Aorta (tissue), 5 donors: ENCODE results near the gene CDADC1. TPM values are rescaled to one million over a fixed set of nuclear protein-coding genes. Genes with fewer than 3 reads are reported as not detected.
"Not testable (repeated sequence)": the region's sequence is repeated elsewhere in the genome, so short reads cannot be mapped to it uniquely, and the experiment has no call there.

Experiments used
- ATAC-seq: fragments of 200-7000 bp; cut with Tn5 transposase; one replicate; pipeline ENCODE4 v1.9.1; 2022; ENCODE audit warnings: moderate library complexity; ENCODE audit not compliant: low FRiP score
- DNase-seq, 2 donors: peaks; one replicate each; pipeline ENCODE4 v3.0.0-alpha.2; 2020
- H3K27ac ChIP-seq, 2 donors: one replicate each; pipeline ENCODE4 v1.5.1; 2013; ENCODE audit warnings: low read length in 2 of 2, mild to moderate bottlenecking in 2 of 2, moderate library complexity in 2 of 2, control low read depth in 1 of 2, inconsistent platforms in 1 of 2, low read depth in 1 of 2
- H3K27me3 ChIP-seq, 2 donors: one replicate each; pipeline ENCODE4 v1.6.1; 2013; ENCODE audit warnings: control low read depth in 1 of 2, low read length in 1 of 2, mild to moderate bottlenecking in 1 of 2, moderate library complexity in 1 of 2; ENCODE audit not compliant: insufficient read depth in 2 of 2, control insufficient read depth in 1 of 2
- H3K36me3 ChIP-seq, 2 donors: one replicate each; pipeline ENCODE4 v1.6.1; 2013; ENCODE audit warnings: control low read depth in 1 of 2, low read length in 1 of 2, mild to moderate bottlenecking in 1 of 2; ENCODE audit not compliant: insufficient read depth in 2 of 2, control insufficient read depth in 1 of 2
- H3K4me1 ChIP-seq, 2 donors: one replicate each; pipeline ENCODE4 v1.6.1; 2013; ENCODE audit warnings: low read length in 2 of 2, control low read depth in 1 of 2, mild to moderate bottlenecking in 1 of 2, moderate library complexity in 1 of 2; ENCODE audit not compliant: insufficient read depth in 2 of 2, control insufficient read depth in 1 of 2
- H3K4me3 ChIP-seq, 2 donors: one replicate each; pipeline ENCODE4 v1.5.1; 2013; ENCODE audit warnings: low read length in 2 of 2, control low read depth in 1 of 2, mild to moderate bottlenecking in 1 of 2
- H3K9me3 ChIP-seq: one replicate; pipeline ENCODE4 v1.6.1; 2013; ENCODE audit warnings: mild to moderate bottlenecking, low read length; ENCODE audit not compliant: control insufficient read depth
- WGBS, 2 donors: extraction: QIAGEN DNeasy Blood & Tissue Kit; methylation state at CpG; one replicate each; pipeline ENCODE4 v1.1.7; 2013; 5-methylcytosine and 5-hydroxymethylcytosine counted together
- intact Hi-C, 2 donors: fragments of 100-400 bp; cut with DNase I; formaldehyde crosslinking; loops; one replicate each; pipeline versions ENCODE4 v1.14.2 to v1.15.0; 2022
- polyA plus RNA-seq, 2 donors: library from polyadenylated mRNA; stranded (reverse); fragments of 200-250 nt; gene quantifications; one replicate each; pipeline ENCODE4 v1.2.3, GENCODE V29; 2013
- total RNA-seq, 2 donors: library from RNA; stranded (reverse); fragmentation: NEBNext Ultra II Directional; extraction: Animal tissue kit (Norgen Biotek cat#: 25700); gene quantifications; one replicate each; pipeline ENCODE4 v1.2.1, GENCODE V29; 2021
- donor health status: healthy with polysubstance abuse.
- donor health status: Bipolar disorder and iron deficiency.
- donor health status: DM: no; HTN: no; CAD: no.
- donor health status: DM: no; HTN: no; CAD: no.
- donor health status: DM: yes; HTN: yes; CAD: no.

Gene CDADC1
- total and polyA plus RNA-seq, 4 donors = 8.7 to 23.0 (median 11.9) TPM

DNA sequence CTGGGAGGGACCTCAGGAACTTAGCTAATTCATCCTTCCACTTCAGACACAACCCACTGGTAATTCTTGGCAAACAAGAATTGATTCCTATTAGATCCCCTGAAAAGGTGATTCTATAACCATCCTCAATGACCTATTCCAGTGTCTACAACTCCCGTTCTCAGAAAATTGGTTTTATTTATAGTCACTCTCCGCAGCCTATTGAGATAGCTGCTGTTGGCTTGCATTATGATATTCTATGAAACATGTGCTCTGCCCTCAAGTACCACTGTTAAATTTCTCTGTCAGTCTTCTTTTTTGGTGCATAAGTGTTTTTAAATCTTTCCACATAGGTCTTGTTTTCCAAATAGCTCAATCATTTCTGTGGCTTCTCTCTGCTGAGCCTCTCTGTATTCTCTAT lies 75.0 kb downstream of the CDADC1 start:
- H3K9me3 ChIP-seq = no peaks in the 10 kb centered on the region
- no peaks in the 10 kb centered on the region for H3K4me1 ChIP-seq
- no peaks in the 10 kb centered on the region for H3K36me3 ChIP-seq
- H3K27me3 ChIP-seq = no peaks in the 10 kb centered on the region
- no peak overlapping the region for H3K27ac ChIP-seq
- DNase-seq (no peak), ATAC-seq (no peak)
- 92 to 94% methylated on average over 2 of the region's 2 CpGs for WGBS, 2 donors
- intact Hi-C loops = loop anchor here in 1 of 2 donors (5.0 kb wide), 1 partner anchor 45 kb away; no protein-coding TSS in a partner anchor
- no peak overlapping the region for H3K4me3 ChIP-seq

DNA sequence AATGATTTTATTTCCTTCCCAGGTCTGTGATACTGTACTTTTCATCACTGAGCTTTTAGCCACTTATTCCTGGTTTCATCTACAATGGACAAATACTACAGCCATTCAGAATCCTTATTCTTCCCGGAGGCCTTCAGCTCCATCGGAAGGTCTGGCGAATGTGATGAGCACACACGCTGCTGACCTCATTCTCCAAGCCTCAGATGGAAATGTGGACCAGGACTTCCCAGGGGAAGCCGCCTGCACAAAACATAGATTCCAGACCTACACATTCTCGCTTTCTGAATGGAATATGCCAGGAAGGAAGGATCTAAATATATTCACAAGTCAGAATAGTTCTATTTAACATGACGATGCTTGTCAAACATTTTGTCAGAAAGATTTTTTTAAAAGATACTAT lies 75.6 kb downstream of the CDADC1 start:
- ATAC-seq (no peak), DNase-seq (no peak)
- no peaks in the 10 kb centered on the region for H3K27me3 ChIP-seq
- H3K27ac ChIP-seq = no peak overlapping the region
- H3K9me3 ChIP-seq = no peaks in the 10 kb centered on the region
- intact Hi-C loops = loop anchor here in 1 of 2 donors (5.0 kb wide), 1 partner anchor 44 kb away; no protein-coding TSS in a partner anchor
- WGBS, 2 donors = 91 to 92% methylated on average over 7 of the region's 7 CpGs
- no peaks in the 10 kb centered on the region for H3K36me3 ChIP-seq
- H3K4me3 ChIP-seq = no peak overlapping the region
- no peaks in the 10 kb centered on the region for H3K4me1 ChIP-seq

DNA sequence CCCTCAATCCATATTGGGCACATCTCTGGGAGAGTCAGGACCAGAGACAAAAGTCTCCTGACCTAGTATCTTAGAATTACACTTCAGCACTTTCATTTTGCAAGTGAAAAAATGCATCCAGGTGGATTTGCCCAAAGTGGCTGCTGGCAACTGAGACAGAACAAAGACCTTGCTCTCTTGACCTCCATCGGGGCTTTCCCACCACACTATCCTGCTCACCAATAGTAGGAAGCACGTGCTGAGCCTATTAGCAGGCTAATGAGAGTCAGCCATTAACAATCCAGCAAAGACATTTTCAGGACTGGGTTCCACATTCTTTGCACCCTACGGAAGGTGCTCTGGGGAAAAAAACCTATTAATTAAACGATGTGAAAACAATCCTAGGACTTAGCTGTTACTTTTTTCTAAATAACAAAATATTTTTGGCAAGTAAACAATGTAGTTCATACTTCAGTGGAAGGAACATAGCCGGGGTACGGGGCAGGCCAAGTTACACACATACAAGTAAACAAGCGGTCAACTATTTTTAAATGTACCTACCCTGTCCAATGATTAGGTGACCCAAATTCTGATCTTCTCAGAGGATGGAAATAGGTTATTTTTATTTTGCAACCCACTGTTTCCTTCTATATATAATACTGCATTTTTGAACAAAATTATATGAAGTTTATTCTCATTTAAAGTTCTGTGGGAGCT lies 78.6 kb downstream of the CDADC1 start:
- Histone ChIP-seq H3K4me3 (no peak overlapping the region), H3K4me1 (no peaks in the 10 kb centered on the region), H3K27ac (peak overlapping the region; percentile 67 to 98), H3K27me3 (no peaks in the 10 kb centered on the region), H3K36me3 (no peaks in the 10 kb centered on the region), H3K9me3 (no peaks in the 10 kb centered on the region)
- intact Hi-C loops = no loop called here
- WGBS, 2 donors = 43 to 59% methylated on average over 7 of the region's 7 CpGs
- ATAC-seq (no peak), DNase-seq (no peak)

DNA sequence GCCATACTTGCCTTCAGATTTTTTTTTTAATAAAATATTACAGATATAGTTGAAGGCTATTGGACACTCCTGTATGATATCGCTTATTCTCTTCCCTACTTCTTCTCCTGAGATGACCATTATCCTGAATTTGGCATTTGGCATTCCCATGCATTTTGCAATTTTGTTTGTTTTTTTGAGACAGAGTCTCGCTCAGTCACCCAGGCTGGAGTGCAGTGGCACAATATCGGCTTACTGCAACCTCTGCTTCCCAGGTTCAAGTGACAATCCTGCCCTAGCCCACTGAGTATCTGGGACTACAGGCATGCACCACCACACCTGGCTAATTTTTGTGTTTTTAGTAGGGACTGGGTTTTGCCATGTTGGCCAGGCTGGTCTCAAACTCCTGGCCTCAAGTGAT lies 79.4 kb downstream of the CDADC1 start:
- H3K9me3 ChIP-seq, intact Hi-C loops, DNase-seq, H3K27me3 ChIP-seq, ATAC-seq, H3K36me3 ChIP-seq, H3K4me1 ChIP-seq, H3K4me3 ChIP-seq: not testable (repeated sequence)
- 97 to 99% methylated on average over 3 of the region's 3 CpGs for WGBS, 2 donors
- H3K27ac ChIP-seq = peak overlapping the region in 1 of 2 donors; percentile 75

DNA sequence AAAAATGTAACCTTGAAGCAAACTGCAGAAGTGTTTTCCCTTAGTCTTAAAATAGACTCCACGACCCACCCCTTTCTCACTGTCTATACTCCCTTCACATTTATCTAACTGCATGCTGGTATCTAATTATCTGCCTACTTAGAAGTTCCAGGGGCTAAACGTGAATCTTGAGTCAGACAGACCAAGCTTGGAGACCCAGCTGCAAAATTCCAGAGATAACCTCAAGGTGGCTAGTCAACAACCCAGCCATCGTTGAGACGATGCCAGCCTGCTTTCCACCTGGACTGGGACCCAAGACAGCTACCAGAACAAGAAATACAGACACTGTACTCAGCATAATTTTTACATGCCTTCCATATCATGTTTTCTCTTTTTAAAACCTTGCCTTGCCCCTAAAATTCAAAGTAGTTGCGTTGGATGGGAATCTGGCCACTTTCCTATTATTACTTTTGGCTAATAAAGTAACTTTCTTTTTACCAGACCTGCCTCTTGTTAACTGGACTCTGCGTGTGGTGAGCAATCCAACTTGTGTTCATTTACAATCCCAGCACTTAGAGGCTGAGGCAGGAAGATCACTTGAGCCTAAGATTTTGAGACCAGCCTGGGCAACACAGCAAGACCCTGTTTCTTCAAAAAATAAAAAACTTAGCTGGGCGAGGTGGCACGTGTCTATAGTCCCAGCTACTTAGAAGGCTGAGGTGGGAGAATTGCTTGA lies 82.3 kb downstream of the CDADC1 start:
- Histone ChIP-seq H3K27ac (peak overlapping the region in 1 of 2 donors; percentile 40), H3K4me1 (no peaks in the 10 kb centered on the region), H3K4me3 (no peak overlapping the region), H3K27me3 (no peaks in the 10 kb centered on the region), H3K36me3 (no peaks in the 10 kb centered on the region), H3K9me3 (no peaks in the 10 kb centered on the region)
- intact Hi-C loops = loop anchor here in 1 of 2 donors (2.0 kb wide), 1 partner anchor 61 kb away; no protein-coding TSS in a partner anchor
- 33% methylated on average over 8 of the region's 8 CpGs for WGBS, 2 donors
- ATAC-seq (no peak), DNase-seq (no peak)

DNA sequence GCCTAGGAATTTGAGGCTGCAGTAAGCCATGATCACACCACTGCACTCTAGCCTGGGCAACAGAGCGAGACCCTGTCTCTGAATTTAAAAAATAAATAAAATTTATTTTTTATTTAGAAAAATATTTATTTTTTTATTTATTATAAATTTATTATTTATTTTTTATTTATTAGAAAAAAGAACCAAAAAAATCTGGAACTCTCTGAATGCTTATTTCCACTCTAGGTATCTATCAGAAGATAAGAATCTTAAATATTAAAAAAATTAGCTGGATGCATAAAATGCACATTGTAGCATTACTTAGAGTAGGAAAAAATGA lies 82.8 kb downstream of the CDADC1 start:
- Histone ChIP-seq H3K27ac (peak overlapping the region in 1 of 2 donors; percentile 40), H3K4me1 (no peaks in the 10 kb centered on the region), H3K36me3 (no peaks in the 10 kb centered on the region), H3K9me3 (no peaks in the 10 kb centered on the region), H3K4me3 (no peak overlapping the region), H3K27me3 (no peaks in the 10 kb centered on the region)
- intact Hi-C loops = no loop called here
- 96 to 100% methylated on average over 1 of the region's 1 CpG for WGBS, 2 donors
- ATAC-seq (no peak), DNase-seq (no peak)

DNA sequence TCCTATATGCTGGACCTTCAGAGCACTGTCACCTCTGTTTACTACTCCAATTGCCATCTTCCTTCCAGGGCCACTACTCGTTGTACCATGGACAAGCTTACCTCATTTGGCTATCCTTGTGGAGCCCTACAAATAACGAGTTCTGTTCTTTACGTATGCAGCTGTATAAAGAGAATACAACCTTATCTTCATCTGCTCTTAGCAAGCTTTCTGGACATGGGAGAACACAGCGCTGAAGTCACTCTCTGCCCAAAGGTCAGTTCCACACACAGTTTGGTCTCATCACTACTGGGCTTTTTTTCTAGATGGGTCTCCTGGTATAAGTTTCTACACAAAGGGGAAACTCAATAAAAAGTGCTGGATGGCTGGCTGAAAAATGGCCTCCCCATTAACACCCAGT lies 88.9 kb downstream of the CDADC1 start:
- Histone ChIP-seq H3K27ac (no peak overlapping the region), H3K9me3 (no peaks in the 10 kb centered on the region), H3K4me1 (no peaks in the 10 kb centered on the region), H3K27me3 (no peaks in the 10 kb centered on the region), H3K4me3 (no peak overlapping the region), H3K36me3 (peaks cover 0 to 2% of the 10 kb centered on the region in 2 donors)
- 95% methylated on average over 4 of the region's 4 CpGs for WGBS, 2 donors
- intact Hi-C loops = no loop called here
- ATAC-seq (no peak), DNase-seq (no peak)

DNA sequence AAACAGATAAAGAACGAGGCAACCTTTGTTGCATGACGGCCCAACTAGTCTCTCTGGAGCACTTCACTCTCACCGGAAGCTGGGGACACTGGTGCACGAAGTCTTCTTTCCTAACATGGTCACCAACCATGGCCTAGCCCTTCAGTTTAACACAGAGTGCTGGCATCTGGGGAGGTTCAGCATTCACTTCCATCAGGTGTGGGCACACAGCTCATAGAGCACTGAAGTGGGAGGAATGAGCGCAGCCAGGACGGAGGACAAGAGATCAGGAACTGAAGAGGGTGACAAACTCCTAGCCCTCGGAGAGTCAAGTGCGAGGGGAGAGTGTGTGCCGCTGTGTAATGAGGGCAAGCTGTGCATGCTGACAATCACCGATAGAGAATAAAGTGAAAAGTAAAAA lies 92.4 kb downstream of the CDADC1 start:
- no peaks in the 10 kb centered on the region for H3K4me1 ChIP-seq
- DNase-seq = no peak
- no peaks in the 10 kb centered on the region for H3K27me3 ChIP-seq
- ATAC-seq = no peak
- intact Hi-C loops = no loop called here
- H3K4me3 ChIP-seq = no peak overlapping the region
- no peak overlapping the region for H3K27ac ChIP-seq
- peaks cover 0 to 2% of the 10 kb centered on the region in 2 donors for H3K36me3 ChIP-seq
- H3K9me3 ChIP-seq = no peaks in the 10 kb centered on the region
- 94 to 95% methylated on average over 10 of the region's 10 CpGs for WGBS, 2 donors

DNA sequence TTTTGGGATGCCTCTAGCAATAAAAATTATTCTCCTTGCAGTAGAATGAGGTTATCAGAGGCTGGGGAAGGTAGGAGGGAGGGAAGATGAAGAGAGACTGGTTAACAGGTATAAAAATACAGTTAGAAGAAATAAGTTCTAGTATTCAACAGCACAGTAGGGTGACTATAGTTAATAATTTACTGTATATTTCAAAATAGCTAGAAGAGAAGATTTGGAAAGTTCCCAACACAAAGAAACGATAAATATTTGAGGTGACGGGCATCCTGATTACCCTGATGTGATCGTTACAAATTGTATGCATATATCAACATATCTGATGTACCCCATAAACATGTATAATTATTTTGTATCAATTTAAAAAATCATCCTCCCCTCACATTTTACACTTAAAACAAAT lies 93.8 kb downstream of the CDADC1 start:
- H3K4me1 ChIP-seq = no peaks in the 10 kb centered on the region
- H3K4me3 ChIP-seq = no peak overlapping the region
- H3K36me3 ChIP-seq = peaks cover 0 to 2% of the 10 kb centered on the region in 2 donors
- intact Hi-C loops = no loop called here
- no peaks in the 10 kb centered on the region for H3K9me3 ChIP-seq
- 88 to 95% methylated on average over 3 of the region's 3 CpGs for WGBS, 2 donors
- ATAC-seq = no peak
- no peak for DNase-seq
- no peaks in the 10 kb centered on the region for H3K27me3 ChIP-seq
- H3K27ac ChIP-seq = no peak overlapping the region
